Liver (tissue), 9 donors: ENCODE measurements around the gene SIT1. TPM values are rescaled to one million over a fixed set of nuclear protein-coding genes. Genes with fewer than 3 reads are reported as not detected.

Experiments
- DNase-seq: peaks from one replicate; pipeline ENCODE4 v3.0.0-alpha.2; 2017; ENCODE audit warnings: low spot score
- H3K27ac ChIP-seq, 2 donors: one replicate each; pipeline ENCODE4 v1.7.0; 2013; ENCODE audit warnings: inconsistent platforms in 2 of 2, low read length in 2 of 2, control low read depth in 1 of 2, low read depth in 1 of 2, mild to moderate bottlenecking in 1 of 2
- H3K27me3 ChIP-seq, 4 donors: one replicate each; pipeline versions ENCODE4 v1.6.1 to v1.7.0; 2013; ENCODE audit warnings: low read length in 3 of 4, inconsistent platforms in 1 of 4, mild to moderate bottlenecking in 1 of 4, moderate library complexity in 1 of 4; ENCODE audit not compliant: control insufficient read depth in 4 of 4, insufficient read depth in 4 of 4
- H3K36me3 ChIP-seq, 4 donors: one replicate each; pipeline versions ENCODE4 v1.6.1 to v1.7.0; 2013; ENCODE audit warnings: low read length in 3 of 4, mild to moderate bottlenecking in 3 of 4, low read depth in 1 of 4, moderate library complexity in 1 of 4; ENCODE audit not compliant: control insufficient read depth in 4 of 4, insufficient read depth in 3 of 4
- H3K4me1 ChIP-seq, 4 donors: one replicate each; pipeline versions ENCODE4 v1.6.1 to v1.7.0; 2013; ENCODE audit warnings: low read length in 3 of 4, mild to moderate bottlenecking in 3 of 4, moderate library complexity in 1 of 4; ENCODE audit not compliant: control insufficient read depth in 4 of 4, insufficient read depth in 4 of 4
- H3K4me3 ChIP-seq, 3 donors: one replicate each; pipeline versions ENCODE4 v1.6.1 to v1.7.0; 2013; ENCODE audit warnings: low read length in 3 of 3, control low read depth in 1 of 3, low read depth in 1 of 3, mild to moderate bottlenecking in 1 of 3
- H3K9ac ChIP-seq, 2 donors: one replicate each; pipeline ENCODE4 v1.7.0; 2013; ENCODE audit warnings: low read length in 2 of 2, mild to moderate bottlenecking in 2 of 2, moderate library complexity in 2 of 2, control low read depth in 1 of 2, low read depth in 1 of 2
- H3K9me3 ChIP-seq, 4 donors: one replicate each; pipeline versions ENCODE4 v1.6.1 to v1.7.0; 2013; ENCODE audit warnings: low read length in 3 of 4; ENCODE audit not compliant: control insufficient read depth in 4 of 4
- ATF3 ChIP-seq: IDR thresholded peaks from 2 replicates; pipeline ENCODE4 v1.6.1; 2016; ENCODE audit warnings: antibody characterized with exemption
- EGR1 ChIP-seq, 2 donors: IDR thresholded peaks; 2 replicates each; pipeline ENCODE4 v1.6.1; 2016 to 2018; ENCODE audit warnings: antibody characterized with exemption in 2 of 2, low read depth in 2 of 2
- FOXA1 ChIP-seq: IDR thresholded peaks from 2 replicates; pipeline ENCODE4 v1.6.1; 2016; ENCODE audit warnings: antibody characterized with exemption
- JUND ChIP-seq, 2 donors: IDR thresholded peaks; 2 replicates each; pipeline ENCODE4 v1.6.1; 2016; ENCODE audit warnings: antibody characterized with exemption in 2 of 2
- NR2F2 ChIP-seq: IDR thresholded peaks from 2 replicates; pipeline ENCODE4 v1.6.1; 2016; ENCODE audit warnings: antibody characterized with exemption
- RAD21 ChIP-seq, 2 donors: IDR thresholded peaks; 2 replicates each; pipeline ENCODE4 v1.6.1; 2016; ENCODE audit warnings: antibody characterized with exemption in 2 of 2, mild to moderate bottlenecking in 2 of 2
- RXRA ChIP-seq, 2 donors: IDR thresholded peaks; 2 replicates each; pipeline ENCODE4 v1.6.1; 2017 to 2018; ENCODE audit warnings: antibody characterized with exemption in 2 of 2, mild to moderate bottlenecking in 1 of 2
- SP1 ChIP-seq: IDR thresholded peaks from 2 replicates; pipeline ENCODE4 v1.6.1; 2018; ENCODE audit warnings: antibody characterized with exemption, mild to moderate bottlenecking
- TAF1 ChIP-seq: conservative IDR thresholded peaks from 2 replicates; pipeline ENCODE4 v1.6.1; 2016; ENCODE audit warnings: antibody characterized with exemption, mild to moderate bottlenecking
- YY1 ChIP-seq: IDR thresholded peaks from 2 replicates; pipeline ENCODE4 v1.6.1; 2016; ENCODE audit warnings: antibody characterized with exemption, mild to moderate bottlenecking
- WGBS: extraction: QIAGEN DNeasy Blood & Tissue Kit; methylation state at CpG from one replicate; pipeline ENCODE4 v1.1.7; 2013; 5-methylcytosine and 5-hydroxymethylcytosine counted together
- polyA plus RNA-seq, 2 donors: library from polyadenylated mRNA; stranded (reverse) in 1 of 2; unstranded in 1 of 2; fragments of 200-250 nt in 1 of 2; fragments of >200 nt in 1 of 2; fragmentation: Nextera tagmentation in 1 of 2; extraction: Ambion mirVana in 1 of 2; gene quantifications; one replicate each; pipeline versions ENCODE4 v1.2.1 to v1.2.3, GENCODE V29; 2013 to 2015
- total RNA-seq, 2 donors: library from RNA; depleted of rRNA; stranded (reverse); fragments of >200 nt; gene quantifications; one replicate each; pipeline ENCODE4 v1.2.3, GENCODE V29; 2014
- TF ChIP-seq, protein P1 (sequence below): fragments of 150-350 bp; IDR thresholded peaks from 2 replicates; pipeline ENCODE4 v1.5.1; 2017; ENCODE audit warnings: improper control_type of control experiment, low read depth, low read length; ENCODE audit not compliant: missing input control
- donor health status: healthy.
- donor health status: healthy.
- donor health status: healthy.
- donor health status: healthy.
- donor health status: healthy.

SIT1 gene
- total and polyA plus RNA-seq, 4 donors, result 0.17 to 1.1 (median 0.34) TPM

GRCh38 chr9:35675732-35676392, 25.1 kb upstream of the SIT1 start:
- Histone ChIP-seq H3K4me3 (peak overlapping the region in 2 of 3 donors; percentile 35 to 50), H3K9me3 (no peaks in the 10 kb centered on the region), H3K4me1 (peaks cover 0 to 8% (median 7%) of the 10 kb centered on the region in 4 donors), H3K27me3 (no peaks in the 10 kb centered on the region), H3K27ac (no peak overlapping the region), H3K9ac (no peak overlapping the region), H3K36me3 (no peaks in the 10 kb centered on the region)
- WGBS, result 11% methylated on average over 51 of the region's 51 CpGs
- no peak for TF ChIP-seq NR2F2
- TF ChIP-seq RXRA (IDR thresholded peaks at IDR 0.05), result no peak
- TF ChIP-seq FOXA1, result no peak
- no peak for TF ChIP-seq ATF3
- TF ChIP-seq TAF1, result no peak
- DNase-seq, result peak; percentile 50

DNA sequence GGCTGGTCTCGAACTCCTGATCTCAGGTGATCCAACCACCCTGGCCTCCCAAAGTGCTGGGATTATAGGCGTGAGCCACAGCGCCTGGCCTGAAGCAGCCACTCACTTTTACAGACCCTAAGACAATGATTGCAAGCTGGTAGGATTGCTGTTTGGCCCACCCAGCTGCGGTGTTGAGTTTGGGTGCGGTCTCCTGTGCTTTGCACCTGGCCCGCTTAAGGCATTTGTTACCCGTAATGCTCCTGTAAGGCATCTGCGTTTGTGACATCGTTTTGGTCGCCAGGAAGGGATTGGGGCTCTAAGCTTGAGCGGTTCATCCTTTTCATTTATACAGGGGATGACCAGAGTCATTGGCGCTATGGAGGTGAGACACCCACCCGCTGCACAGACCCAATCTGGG, 24.5 kb upstream of the SIT1 start:
- Histone ChIP-seq H3K9me3 (no peaks in the 10 kb centered on the region), H3K4me3 (peak overlapping the region in 1 of 3 donors; percentile 50), H3K27ac (no peak overlapping the region), H3K9ac (no peak overlapping the region), H3K27me3 (no peaks in the 10 kb centered on the region), H3K36me3 (no peaks in the 10 kb centered on the region), H3K4me1 (peaks cover 0 to 8% (median 7%) of the 10 kb centered on the region in 4 donors)
- 47% methylated on average over 13 of the region's 13 CpGs for WGBS
- TF ChIP-seq ATF3, result no peak
- DNase-seq, result no peak

DNA sequence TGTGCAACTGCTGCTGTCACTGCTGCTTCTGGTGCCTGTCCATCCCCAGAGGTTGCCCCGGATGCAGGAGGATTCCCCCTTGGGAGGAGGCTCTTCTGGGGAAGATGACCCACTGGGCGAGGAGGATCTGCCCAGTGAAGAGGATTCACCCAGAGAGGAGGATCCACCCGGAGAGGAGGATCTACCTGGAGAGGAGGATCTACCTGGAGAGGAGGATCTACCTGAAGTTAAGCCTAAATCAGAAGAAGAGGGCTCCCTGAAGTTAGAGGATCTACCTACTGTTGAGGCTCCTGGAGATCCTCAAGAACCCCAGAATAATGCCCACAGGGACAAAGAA, 23.3 kb upstream of the SIT1 start:
- no peak overlapping the region for H3K9ac ChIP-seq
- WGBS, result 82% methylated on average over 3 of the region's 3 CpGs
- TF ChIP-seq, protein P1, sequence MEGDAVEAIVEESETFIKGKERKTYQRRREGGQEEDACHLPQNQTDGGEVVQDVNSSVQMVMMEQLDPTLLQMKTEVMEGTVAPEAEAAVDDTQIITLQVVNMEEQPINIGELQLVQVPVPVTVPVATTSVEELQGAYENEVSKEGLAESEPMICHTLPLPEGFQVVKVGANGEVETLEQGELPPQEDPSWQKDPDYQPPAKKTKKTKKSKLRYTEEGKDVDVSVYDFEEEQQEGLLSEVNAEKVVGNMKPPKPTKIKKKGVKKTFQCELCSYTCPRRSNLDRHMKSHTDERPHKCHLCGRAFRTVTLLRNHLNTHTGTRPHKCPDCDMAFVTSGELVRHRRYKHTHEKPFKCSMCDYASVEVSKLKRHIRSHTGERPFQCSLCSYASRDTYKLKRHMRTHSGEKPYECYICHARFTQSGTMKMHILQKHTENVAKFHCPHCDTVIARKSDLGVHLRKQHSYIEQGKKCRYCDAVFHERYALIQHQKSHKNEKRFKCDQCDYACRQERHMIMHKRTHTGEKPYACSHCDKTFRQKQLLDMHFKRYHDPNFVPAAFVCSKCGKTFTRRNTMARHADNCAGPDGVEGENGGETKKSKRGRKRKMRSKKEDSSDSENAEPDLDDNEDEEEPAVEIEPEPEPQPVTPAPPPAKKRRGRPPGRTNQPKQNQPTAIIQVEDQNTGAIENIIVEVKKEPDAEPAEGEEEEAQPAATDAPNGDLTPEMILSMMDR, result no peak
- no peak for TF ChIP-seq EGR1 (IDR thresholded peaks at IDR 0.05; ENCODE audit: low read depth in 2 of 2)
- TF ChIP-seq NR2F2, result no peak
- no peak for TF ChIP-seq FOXA1
- TF ChIP-seq YY1, result no peak
- no peak for TF ChIP-seq JUND (IDR thresholded peaks at IDR 0.05)
- no peak for TF ChIP-seq TAF1
- TF ChIP-seq ATF3, result no peak
- TF ChIP-seq RAD21 (IDR thresholded peaks at IDR 0.05), result no peak
- TF ChIP-seq SP1, result no peak

More for the DNA sequence above, 23.3 kb upstream of the SIT1 start:
- Histone ChIP-seq H3K27me3 (no peaks in the 10 kb centered on the region), H3K36me3 (no peaks in the 10 kb centered on the region), H3K9me3 (no peaks in the 10 kb centered on the region), H3K4me3 (no peak overlapping the region), H3K4me1 (peaks cover 5 to 16% (median 14%) of the 10 kb centered on the region in 4 donors), H3K27ac (no peak overlapping the region)
- no peak for DNase-seq
